ENCODE data around the gene SHF. TPM values are rescaled to one million over a fixed set of nuclear protein-coding genes. Genes with fewer than 3 reads are reported as not detected.

Gene SHF
- total and polyA plus RNA-seq, 2 donors (not counting 3 experiments of a cell fraction or from before 2014, with no cell fraction given) = 2.8 to 5.2 TPM

DNA sequence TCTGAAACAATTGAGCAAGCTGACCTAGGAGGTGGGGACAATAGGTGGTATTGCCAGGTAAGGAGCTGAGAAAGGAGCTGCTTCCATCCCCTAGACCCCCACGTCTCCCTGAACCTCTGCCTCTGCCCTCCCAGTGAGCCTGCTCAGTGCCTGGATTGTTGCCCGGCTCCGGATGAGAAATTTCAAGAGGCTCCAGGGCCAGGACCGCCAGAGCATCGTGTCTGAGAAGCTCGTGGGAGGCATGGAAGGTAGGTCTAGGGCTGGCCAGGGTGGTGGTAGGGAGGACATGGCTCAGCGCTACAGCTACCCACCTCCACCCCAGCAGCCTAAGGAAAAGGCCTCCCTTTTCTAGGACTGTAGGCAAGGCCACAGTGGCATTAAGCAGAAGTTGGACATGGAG lies 44.7 kb downstream of the SHF start:
- H3K27me3 ChIP-seq (ENCODE audit: control insufficient read depth in 2 of 2, insufficient read depth in 2 of 2, low read length in 2 of 2) = no peaks in the 10 kb centered on the region
- BruUV-seq (replicated peaks) = no TSS peak
- intact Hi-C loops (cut with micrococcal nuclease) (no loop called here), dilution Hi-C loops (cut with MboI; ENCODE audit: extremely low pct_ligation_motif_present, low sequenced_read_pairs) (no loop called here)
- H3K9ac ChIP-seq (replicated peaks; ENCODE audit: extremely low read depth, insufficient read depth, low read length) = no peak overlapping the region
- H3K4me3 ChIP-seq (replicated peaks in 1 of 3; ENCODE audit: insufficient read depth in 1 of 3, low read depth in 1 of 3, low read length in 3 of 3) = no peak overlapping the region
- no peaks in the 10 kb centered on the region for H3K9me3 ChIP-seq (replicated peaks; ENCODE audit: control insufficient read depth, insufficient read depth, low read length)
- no peaks in the 10 kb centered on the region for H3K79me2 ChIP-seq (ENCODE audit: control insufficient read depth, insufficient read depth, low read length)
- H3K4me1 ChIP-seq (ENCODE audit: control insufficient read depth, extremely low read depth, insufficient read depth, low read length) = no peaks in the 10 kb centered on the region
- TF ChIP-seq GATA2 (IDR thresholded peaks at IDR 0.05; ENCODE audit: insufficient read depth, insufficient read length, low read depth, low read length) (no peak), MYC (IDR thresholded peaks at IDR 0.05; ENCODE audit: low read depth, low read length) (no peak), JUN (IDR thresholded peaks at IDR 0.05; ENCODE audit: borderline replicate concordance, insufficient read depth, insufficient read length, low read depth) (no peak), POLR2A (IDR thresholded peaks at IDR 0.05; ENCODE audit: low read depth, low read length) (no peak), POLR2AphosphoS5 (IDR thresholded peaks at IDR 0.05; ENCODE audit: insufficient read depth, low read depth, low read length) (no peak), FOS (IDR thresholded peaks at IDR 0.05; ENCODE audit: borderline replicate concordance, insufficient read depth, low read length) (no peak), EZH2 (IDR thresholded peaks at IDR 0.05; ENCODE audit: borderline replicate concordance, low read depth, low read length, severe bottlenecking) (no peak)
- TF ChIP-seq, protein P1, sequence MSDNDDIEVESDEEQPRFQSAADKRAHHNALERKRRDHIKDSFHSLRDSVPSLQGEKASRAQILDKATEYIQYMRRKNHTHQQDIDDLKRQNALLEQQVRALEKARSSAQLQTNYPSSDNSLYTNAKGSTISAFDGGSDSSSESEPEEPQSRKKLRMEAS (IDR thresholded peaks at IDR 0.05; ENCODE audit: insufficient read depth, insufficient read length) = no peak
- TF ChIP-seq, protein P2, sequence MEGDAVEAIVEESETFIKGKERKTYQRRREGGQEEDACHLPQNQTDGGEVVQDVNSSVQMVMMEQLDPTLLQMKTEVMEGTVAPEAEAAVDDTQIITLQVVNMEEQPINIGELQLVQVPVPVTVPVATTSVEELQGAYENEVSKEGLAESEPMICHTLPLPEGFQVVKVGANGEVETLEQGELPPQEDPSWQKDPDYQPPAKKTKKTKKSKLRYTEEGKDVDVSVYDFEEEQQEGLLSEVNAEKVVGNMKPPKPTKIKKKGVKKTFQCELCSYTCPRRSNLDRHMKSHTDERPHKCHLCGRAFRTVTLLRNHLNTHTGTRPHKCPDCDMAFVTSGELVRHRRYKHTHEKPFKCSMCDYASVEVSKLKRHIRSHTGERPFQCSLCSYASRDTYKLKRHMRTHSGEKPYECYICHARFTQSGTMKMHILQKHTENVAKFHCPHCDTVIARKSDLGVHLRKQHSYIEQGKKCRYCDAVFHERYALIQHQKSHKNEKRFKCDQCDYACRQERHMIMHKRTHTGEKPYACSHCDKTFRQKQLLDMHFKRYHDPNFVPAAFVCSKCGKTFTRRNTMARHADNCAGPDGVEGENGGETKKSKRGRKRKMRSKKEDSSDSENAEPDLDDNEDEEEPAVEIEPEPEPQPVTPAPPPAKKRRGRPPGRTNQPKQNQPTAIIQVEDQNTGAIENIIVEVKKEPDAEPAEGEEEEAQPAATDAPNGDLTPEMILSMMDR (IDR thresholded peaks at IDR 0.05; ENCODE audit: extremely low read depth in 1 of 2, insufficient read depth in 1 of 2, low read depth in 1 of 2, low read length in 2 of 2) = no peak
- H3K36me3 ChIP-seq (ENCODE audit: control insufficient read depth in 2 of 2, extremely low read depth in 1 of 2, insufficient read depth in 2 of 2, low read length in 2 of 2) = no peaks in the 10 kb centered on the region
- ChIA-PET POLR2A (no interaction called here), CTCF (interaction anchor here (3.6 kb wide), 1 partner anchor 25 kb away, joined by 9 read pairs; no protein-coding TSS in a partner anchor)
- H3K9me1 ChIP-seq (replicated peaks; ENCODE audit: control insufficient read depth, extremely low read depth, insufficient read depth, low read length) = no peaks in the 10 kb centered on the region
- no peaks in the 10 kb centered on the region for H4K20me1 ChIP-seq (replicated peaks; ENCODE audit: control insufficient read depth, extremely low read depth, insufficient read depth, low read length)
- FAIRE-seq = no peak
- no peak for DNase-seq (ENCODE audit: low read depth, low spot score)
- no peak overlapping the region for H3K4me2 ChIP-seq (ENCODE audit: insufficient read depth, low read length)
- no peak overlapping the region for H2AFZ ChIP-seq (ENCODE audit: low read depth, low read length)
- H3K27ac ChIP-seq (ENCODE audit: insufficient read depth, low read depth, low read length) = no peak overlapping the region

Data from endothelial cell of umbilical vein (primary cell).